HepG2 (cell line): ENCODE data around the gene NPBWR2. TPM values are rescaled to one million over a fixed set of nuclear protein-coding genes. Genes with fewer than 3 reads are reported as not detected.

Experiments
- DMAP1 ChIP-seq: IDR thresholded peaks from 2 replicates; pipeline ENCODE4 v1.6.1; 2016
- EEA1 ChIP-seq: sonication (generic); formaldehyde crosslinking; IDR thresholded peaks from 2 replicates; pipeline ENCODE4 v1.5.1; 2020; ENCODE audit warnings: mild to moderate bottlenecking, missing genetic modification reagents, borderline replicate concordance
- FOXA3 ChIP-seq: IDR thresholded peaks from 2 replicates; pipeline ENCODE4 v1.6.1; 2016; ENCODE audit warnings: missing genetic modification reagents, missing compliant biosample characterization
- FOXM1 ChIP-seq: sonication (generic); formaldehyde crosslinking; IDR thresholded peaks from 2 replicates; pipeline ENCODE4 v1.5.0; 2020; ENCODE audit warnings: missing genetic modification reagents
- HBP1 ChIP-seq: IDR thresholded peaks from 2 replicates; pipeline ENCODE4 v1.6.1; 2016; ENCODE audit warnings: low read depth, control low read depth
- KAT7 ChIP-seq: IDR thresholded peaks from 2 replicates; pipeline ENCODE4 v1.6.1; 2018; ENCODE audit warnings: borderline replicate concordance, missing compliant biosample characterization
- MTF2 ChIP-seq: sonication (generic); formaldehyde crosslinking; IDR thresholded peaks from 2 replicates; pipeline ENCODE4 v1.5.0; 2020; ENCODE audit warnings: missing genetic modification reagents, borderline replicate concordance
- SNAPC4 ChIP-seq: sonication (generic); formaldehyde crosslinking; IDR thresholded peaks from 2 replicates; pipeline ENCODE4 v1.4.0; 2020; ENCODE audit warnings: mild to moderate bottlenecking, missing genetic modification reagents
- TRIM24 ChIP-seq: sonication (generic); formaldehyde crosslinking; IDR thresholded peaks from 2 replicates; pipeline ENCODE4 v1.8.0; 2022; ENCODE audit warnings: mild to moderate bottlenecking, missing genetic modification reagents
- ZNF142 ChIP-seq: sonication (generic); formaldehyde crosslinking; IDR thresholded peaks from 2 replicates; pipeline ENCODE4 v1.4.0; 2020; ENCODE audit warnings: missing genetic modification reagents
- ZNF235 ChIP-seq: sonication (generic); formaldehyde crosslinking; IDR thresholded peaks from 2 replicates; pipeline ENCODE4 v1.8.1; 2023; ENCODE audit warnings: mild to moderate bottlenecking, missing genetic modification reagents, borderline replicate concordance
- ZNF34 ChIP-seq: sonication (generic); formaldehyde crosslinking; IDR thresholded peaks from 2 replicates; pipeline ENCODE4 v1.4.0; 2020; ENCODE audit warnings: mild to moderate bottlenecking, missing genetic modification reagents, borderline replicate concordance
- ZNF350 ChIP-seq: sonication (generic); formaldehyde crosslinking; IDR thresholded peaks from 2 replicates; pipeline ENCODE4 v1.4.0; 2020; ENCODE audit warnings: mild to moderate bottlenecking, low read depth, missing genetic modification reagents, borderline replicate concordance
- ZNF619 ChIP-seq: sonication (generic); formaldehyde crosslinking; IDR thresholded peaks from 2 replicates; pipeline ENCODE4 v1.4.0; 2020; ENCODE audit warnings: mild to moderate bottlenecking, missing genetic modification reagents
- ZNF639 ChIP-seq: conservative IDR thresholded peaks from 2 replicates; pipeline ENCODE4 v1.6.1; 2018; ENCODE audit warnings: missing genetic modification reagents
- polyA plus RNA-seq, 8 experiments: library from polyadenylated mRNA; depleted of rRNA in 3 of 8; stranded (reverse) in 7 of 8; unstranded in 1 of 8; fragments of >200 nt; fragmentation: Illumina TruSeq in 4 of 8; extraction: Trizol in 4 of 8; gene quantifications; 2 replicates each; pipeline versions ENCODE4 v1.2.1 to v1.2.3, GENCODE V29; 2011 to 2016; ENCODE audit warnings: low read depth in 4 of 8, missing spikeins in 1 of 8, mixed read lengths in 1 of 8; ENCODE audit not compliant: insufficient read depth in 1 of 8
- total RNA-seq, 5 experiments: library from RNA; depleted of rRNA; stranded (reverse); fragments of >200 nt; fragmentation: Illumina TruSeq; extraction: Trizol; gene quantifications; 2 replicates each; pipeline ENCODE4 v1.2.3, GENCODE V29; 2016; ENCODE audit warnings: low read depth in 1 of 5

NPBWR2 gene
- total and polyA plus RNA-seq, 2 of the 13 experiments (the other 11 are each of a cell fraction or from before 2014, with no cell fraction given), result not detected

- TF ChIP-seq ZNF142 (CRISPR knock-in tag), result no peak
- TF ChIP-seq TRIM24 (CRISPR knock-in tag), result 0 out of 2 replicates have a peak, but pooled peaks have one; percentile 57
- TF ChIP-seq ZNF619 (CRISPR knock-in tag), result peak; percentile 89
- TF ChIP-seq ZNF235 (CRISPR knock-in tag), result no peak
- TF ChIP-seq FOXM1 (CRISPR knock-in tag), result no peak
- TF ChIP-seq FOXA3, result no peak
- TF ChIP-seq ZNF34, result no peak
- peak; percentile 22; the same call in 1 of the 2 replicates for TF ChIP-seq SNAPC4 (CRISPR knock-in tag)
- TF ChIP-seq KAT7 (CRISPR knock-in tag), result no peak
- TF ChIP-seq ZNF639 (CRISPR knock-in tag), result no peak
- no peak; the same call in 1 of the 2 replicates for TF ChIP-seq DMAP1 (CRISPR knock-in tag)
- TF ChIP-seq EEA1, result peak; percentile 75; the same call in 1 of the 2 replicates
- peak; percentile 31; the same call in 1 of the 2 replicates for TF ChIP-seq ZNF350 (CRISPR knock-in tag)
- TF ChIP-seq MTF2 (CRISPR knock-in tag), result 0 out of 2 replicates have a peak, but pooled peaks have one; percentile 13
- peak; percentile 72; the same call in 1 of the 2 replicates for TF ChIP-seq HBP1
Measured at GRCh38 chr20:64080013-64080812, 27.2 kb downstream of the NPBWR2 start, which contains the start of gene OPRL1 (continued).
